NCI-H187 (cell line): ENCODE data around the gene MX1.

Experiments used
- DNase-seq, 2 experiments: peaks; one replicate each; lab custom pipeline; 2025; lab: John Stamatoyannopoulos, UW

The MX1 gene

DNA sequence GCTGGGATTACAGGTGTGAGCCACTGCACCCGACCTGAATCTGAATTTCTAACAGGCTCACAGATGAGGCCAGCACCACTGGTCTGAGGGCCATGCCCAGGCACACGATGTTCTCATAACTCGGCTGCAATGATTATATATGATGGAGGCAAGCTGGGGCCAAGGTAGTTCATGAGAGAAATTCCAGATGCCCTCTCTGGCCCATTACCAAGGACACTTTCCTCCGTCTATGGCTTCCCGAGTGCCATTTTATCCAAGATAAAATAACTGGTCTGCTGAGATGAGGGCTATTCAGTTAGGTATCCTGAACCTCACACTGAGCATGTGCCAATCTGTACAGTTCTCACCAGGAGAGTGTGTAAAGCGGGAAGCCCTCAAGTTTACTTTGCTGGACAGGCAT, 65.4 kb downstream of the MX1 start:
- DNase-seq, result no peak

DNA sequence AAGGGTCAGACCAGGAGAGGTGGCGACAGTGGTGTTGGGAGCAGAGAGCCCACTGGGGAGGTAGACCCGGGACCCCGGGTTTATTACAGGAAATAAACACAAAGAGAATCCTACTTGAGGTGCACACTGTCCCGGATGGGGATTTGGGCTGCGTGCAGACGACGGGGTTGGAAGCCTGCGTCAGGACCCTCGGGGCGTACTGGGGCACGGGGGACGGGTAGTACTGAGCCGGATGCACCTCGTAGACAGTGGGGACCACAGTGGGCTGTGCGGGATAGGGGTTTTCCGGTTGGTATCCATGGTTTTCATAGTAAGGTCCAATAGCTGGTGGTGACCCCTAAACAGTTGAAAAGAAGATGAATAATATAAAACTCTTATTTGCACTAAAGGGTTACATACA, 68.2 kb downstream of the MX1 start:
- no peak for DNase-seq

DNA sequence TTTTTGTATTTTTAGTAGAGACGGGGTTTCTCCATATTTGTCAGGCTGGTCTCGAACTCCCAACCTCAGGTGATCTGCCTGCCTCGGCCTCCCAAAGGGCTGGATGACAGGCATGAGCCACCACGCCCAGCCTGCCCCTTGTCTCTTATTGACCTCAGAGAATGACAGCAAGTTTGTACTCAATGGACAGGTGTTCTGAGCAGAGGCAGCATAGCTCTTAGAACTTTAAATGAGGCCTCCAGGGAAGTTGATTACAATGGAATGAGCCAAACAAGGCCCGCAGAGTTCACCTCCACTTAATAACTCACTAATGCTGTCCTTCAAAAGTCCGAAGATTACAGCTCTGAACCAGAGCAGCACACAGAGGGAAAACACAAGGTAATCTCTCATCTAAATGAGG, 71.0 kb downstream of the MX1 start:
- no peak for DNase-seq

DNA sequence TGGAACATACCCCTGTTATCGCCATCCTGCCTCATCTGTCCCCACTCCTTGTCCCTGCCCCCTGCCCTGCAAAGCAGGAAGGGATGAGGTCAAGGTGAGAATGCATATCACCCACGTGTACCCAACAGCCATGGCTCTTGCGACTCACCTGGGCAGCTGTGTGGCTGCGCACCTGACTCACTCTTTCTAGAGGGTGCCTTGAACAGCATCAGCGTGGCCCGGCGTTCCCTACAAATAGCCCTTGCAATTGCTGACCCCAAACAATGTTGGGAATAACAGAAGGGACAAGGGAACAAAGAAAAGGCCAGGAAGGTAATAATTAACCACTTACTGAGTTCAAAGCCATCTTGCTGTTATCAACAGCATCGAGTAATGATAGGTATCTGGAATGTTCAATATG, 71.7 kb downstream of the MX1 start:
- DNase-seq, result no peak

DNA sequence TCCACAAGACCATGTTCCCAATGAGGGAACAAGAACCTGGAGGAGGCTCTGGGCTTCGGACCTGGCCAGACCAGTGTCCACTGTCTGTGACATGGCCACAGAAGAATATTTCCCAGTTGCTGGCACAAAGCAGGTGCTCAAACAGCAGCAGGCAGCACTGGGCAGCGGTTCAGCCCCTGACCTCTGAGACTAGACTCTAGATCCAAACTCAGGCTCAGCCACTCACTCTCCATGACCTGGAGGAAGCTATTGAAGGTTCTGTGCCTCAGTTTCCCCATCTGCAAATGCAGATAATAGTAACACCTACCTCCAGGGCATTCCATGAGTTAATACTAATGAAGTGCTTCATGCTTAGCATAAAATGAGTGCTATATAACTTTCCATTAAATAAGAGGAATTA, 73.9 kb downstream of the MX1 start:
- no peak for DNase-seq

DNA sequence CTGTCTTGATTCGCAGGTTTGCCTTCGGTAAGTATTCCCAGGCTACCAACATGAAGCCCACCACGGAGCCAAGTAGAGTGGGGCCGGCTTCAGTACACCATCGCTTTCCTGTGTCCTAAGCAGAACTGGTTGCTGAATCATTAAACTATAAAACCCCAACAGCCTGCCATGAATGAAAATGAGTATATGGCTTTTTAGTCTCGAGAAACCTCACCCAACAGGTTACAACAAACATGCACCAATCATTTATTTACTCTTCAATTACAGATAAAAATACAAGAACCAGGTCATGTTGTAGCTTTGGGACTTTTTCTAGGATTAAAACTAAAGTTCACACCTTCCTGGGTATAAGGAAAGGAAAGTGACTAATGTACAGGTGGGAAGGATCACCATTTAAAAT, 74.3 kb downstream of the MX1 start:
- DNase-seq, result no peak

DNA sequence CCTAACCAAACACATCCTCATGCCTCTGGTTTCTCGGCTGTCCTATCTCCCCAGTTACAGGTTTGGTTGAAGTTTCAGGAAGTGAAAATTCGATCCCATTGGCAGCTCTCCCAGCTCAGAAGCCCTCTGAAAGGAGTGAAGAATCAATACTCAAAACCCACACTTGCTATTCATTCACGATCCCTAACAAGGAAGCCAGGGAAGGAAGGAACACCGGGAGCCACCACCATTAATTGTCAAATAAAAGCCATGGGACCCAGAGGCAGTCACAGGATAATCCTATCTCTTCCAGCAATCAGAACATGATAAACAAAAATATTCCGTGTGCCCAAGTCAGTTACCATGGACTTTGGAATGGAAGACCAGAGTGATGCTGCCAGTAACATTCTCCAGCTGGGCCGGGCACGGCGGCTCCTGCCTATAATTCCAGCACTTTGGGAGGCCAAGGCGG, 74.9 kb downstream of the MX1 start:
- DNase-seq, result no peak

DNA sequence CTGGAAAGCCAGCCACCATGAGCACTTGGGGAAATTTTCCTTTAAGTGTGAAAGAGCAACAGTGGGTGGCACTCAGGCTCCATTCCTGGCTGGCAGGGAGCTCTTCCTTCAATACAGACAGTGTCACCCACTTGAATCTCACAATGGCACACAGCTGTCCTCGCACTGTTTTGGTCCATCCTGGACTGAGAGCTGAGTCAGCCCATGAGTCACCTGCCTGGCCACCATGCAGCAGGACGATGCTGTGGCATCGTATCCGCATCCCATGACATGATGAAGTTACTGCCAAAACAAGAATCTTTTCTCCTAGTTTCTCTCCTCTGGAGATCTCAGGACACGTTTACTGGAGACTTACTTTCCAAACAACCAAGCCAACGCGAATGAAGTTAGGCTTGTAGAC, 75.9 kb downstream of the MX1 start:
- DNase-seq, result no peak

DNA sequence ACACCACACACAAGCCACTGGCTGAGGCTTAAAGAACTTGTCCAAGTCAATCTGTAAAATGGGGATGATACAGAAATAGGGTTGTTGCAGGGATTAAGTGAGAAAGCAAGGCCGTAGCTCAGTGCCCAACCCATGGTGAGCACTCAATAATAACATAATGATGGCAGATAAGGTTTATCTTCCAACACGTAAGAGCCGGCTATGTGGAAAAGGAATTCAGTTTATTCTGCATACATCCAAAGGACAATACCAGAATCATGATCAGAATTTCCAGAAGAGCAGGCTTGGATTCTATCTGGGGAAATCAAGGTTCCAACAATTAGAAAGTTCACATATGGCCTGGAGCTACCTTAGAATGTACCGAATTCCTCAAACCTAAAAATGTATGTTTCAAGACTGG, 77.3 kb downstream of the MX1 start:
- no peak for DNase-seq

DNA sequence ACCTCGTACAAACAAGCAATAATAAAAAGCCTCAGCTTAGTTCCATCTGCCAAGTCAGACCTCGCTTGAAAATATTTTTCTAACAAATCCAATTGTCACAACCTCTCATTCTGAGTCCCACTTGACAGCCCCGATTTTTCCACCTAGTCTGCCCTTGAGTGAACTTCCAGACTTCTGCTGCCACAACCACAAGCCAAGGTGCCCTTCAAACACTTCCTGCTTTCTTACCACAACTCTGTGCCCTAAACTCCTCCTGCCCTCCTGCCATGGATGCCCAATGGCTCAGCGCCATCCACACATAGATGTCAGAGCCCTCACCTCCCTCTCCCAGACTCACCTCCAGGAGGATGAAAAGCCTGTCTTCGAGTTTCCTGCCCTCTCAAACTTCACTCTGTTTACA, 78.0 kb downstream of the MX1 start:
- no peak for DNase-seq

DNA sequence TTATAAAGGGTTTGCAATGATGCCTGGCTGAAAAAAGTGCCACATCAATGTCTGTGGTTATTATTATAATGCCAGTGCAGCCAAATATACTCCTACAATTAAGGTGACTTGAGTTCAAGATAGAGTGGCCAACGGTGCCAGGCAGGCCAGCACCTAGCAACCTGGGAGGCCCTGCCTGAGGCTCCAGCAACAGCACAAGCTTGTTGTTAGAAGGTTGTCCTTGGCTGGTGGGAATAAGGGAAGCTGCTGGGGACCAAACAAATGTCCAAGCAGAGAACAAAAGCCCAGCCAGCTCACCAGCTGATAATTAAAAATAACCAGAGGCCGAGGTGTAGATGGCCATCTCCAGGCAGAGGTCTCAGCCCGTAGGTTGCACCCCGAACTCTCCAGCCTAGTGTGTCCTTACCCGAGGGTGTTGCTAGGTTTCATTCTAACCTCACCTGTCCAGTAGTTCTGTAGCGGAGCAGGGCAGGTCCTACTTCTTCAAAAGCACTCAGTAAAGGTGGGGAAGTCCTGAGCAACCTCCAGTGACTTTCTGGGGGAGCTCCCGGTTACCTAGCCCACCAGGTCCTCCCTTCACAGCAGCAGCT, 80.1 kb downstream of the MX1 start:
- no peak for DNase-seq

DNA sequence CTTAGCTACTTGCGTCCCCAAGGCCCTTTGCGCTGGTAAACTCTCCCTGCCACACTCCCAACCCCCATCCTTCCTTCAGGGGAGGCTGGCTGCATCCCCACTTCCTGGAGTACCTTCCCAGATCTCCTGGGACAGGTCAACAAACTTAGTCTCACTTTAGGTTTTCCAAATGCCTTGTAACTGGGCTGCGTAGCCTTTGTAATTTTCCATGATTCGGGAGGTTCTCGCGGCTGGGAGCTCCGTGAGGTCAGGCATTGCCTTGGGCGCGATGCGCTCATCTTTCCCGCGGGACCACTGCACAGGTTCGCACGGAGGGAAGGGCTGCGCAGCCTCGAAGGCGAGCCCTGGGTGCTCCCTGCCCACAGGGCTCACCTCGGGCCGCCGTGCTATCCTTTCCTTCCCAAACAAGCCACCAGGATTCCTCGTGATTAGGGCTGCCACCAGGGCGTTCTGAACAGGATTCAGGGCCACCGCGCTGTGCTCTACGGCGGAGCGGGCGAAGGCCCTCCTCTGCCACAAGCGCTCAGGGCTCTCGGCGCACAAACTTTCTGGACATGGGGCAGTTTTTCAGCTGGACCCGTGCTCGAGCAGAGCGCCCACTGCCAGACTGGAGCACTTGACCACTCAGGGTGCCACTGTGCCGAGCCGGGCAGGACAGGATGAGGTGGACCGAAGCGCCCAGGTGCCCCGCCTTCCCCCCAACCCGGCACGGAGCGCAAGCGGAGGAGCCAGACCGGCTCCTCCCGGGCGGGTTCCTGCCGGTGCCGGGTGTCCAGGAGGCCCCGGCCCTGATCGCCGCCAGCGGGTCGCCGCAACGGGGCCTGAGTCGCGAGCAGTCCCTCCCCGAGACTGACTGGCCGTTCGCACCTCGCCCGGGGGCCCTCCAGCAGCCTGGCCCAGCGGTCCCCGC, 80.8 kb downstream of the MX1 start:
- no peak for DNase-seq

DNA sequence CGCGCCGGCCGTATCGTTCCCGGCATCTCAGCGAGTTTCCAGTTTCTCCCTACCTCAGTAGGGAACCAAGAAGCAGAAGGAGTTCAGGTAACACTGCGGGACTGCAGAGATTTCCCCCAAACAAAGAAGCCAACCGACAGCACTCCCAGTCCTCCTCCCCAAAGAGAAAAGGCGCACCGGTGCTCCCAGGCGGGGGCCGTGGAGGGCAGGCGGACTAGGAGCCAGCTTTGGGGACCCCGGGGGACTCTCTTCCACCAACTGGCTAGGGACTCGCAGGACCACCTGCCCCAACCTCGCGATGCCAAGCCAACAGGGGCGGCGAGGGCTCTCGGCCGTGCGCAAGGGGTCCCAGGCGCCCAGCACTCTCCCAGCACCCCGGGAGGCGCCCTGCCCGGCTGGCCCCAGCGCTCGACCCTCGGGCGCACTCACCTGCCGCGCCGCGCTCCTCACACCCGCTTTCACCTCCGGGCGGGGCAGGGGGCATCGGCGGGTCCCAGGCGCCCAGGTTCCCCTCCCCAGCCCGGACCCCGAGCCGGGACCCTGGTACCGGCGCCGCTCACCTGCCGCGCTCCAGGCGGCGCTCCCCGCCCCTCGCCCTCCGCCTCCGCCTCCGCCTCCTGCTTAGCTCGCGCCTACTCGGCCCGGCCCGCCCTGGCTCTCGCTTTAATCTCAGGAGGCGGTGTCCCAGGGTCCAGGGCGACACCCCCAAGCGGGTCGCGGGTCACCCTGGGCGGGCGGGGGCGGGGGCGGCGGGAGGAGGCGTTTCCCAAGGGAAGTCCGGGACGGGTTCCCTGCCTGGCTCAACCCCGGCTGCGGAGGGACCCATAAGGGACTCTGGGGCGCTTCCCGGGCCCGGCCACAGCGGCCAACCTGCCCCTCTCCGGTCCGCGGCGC, 81.7 kb downstream of the MX1 start, which contains the start of gene TMPRSS2:
Gene TMPRSS2 (minus strand): TSS at position 638 of the 894 bp plus-strand sequence. CDS start 10,025 bp downstream, outside the sequence.
- no peak for DNase-seq

DNA sequence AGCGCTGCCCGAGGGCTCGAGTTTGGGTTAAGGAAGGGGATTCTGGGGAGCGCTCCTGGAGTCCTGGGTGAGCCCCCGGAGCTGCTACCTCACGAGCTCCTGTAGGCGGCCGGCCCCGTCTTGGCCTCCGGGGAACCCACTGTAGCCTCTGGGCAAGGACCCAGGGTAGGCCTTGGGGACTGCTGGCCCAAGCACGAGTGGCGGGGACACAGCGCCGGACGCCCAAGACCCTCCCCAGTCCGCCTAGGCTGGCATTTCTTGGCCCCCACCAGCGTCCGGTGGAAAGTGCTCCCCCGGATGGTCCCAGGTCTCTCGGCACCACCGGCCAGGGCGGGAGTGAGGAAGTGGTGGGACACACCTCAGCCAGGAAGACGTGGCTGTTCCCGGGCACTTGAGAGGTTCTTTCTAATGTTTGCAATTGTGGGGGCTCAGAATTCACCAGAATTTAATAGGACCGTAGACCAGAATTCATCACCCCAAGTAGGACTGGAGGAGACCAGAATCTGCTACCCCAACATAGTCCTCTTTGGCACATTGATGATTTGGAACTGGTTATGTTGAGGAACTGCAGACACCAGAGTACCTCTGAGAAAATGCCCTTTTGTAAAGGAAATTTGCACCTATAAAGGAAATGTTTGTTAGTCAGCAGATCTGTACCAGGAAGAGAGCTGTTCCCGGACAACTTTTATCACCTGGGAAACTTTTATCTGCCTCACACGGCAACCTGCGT, 82.5 kb downstream of the MX1 start:
- DNase-seq, result no peak
